Middle frontal gyrus (tissue), 1 donor: ENCODE results near the gene KLHL42.
"Not testable (repeated sequence)": the region's sequence is repeated elsewhere in the genome, so short reads cannot be mapped to it uniquely, and the experiment has no call there.

Source experiments
- DNase-seq: peaks from one replicate; pipeline ENCODE4 v3.0.0-alpha.2; 2015; ENCODE audit warnings: low spot score; ENCODE audit errors: extremely low spot score

The KLHL42 gene

DNA sequence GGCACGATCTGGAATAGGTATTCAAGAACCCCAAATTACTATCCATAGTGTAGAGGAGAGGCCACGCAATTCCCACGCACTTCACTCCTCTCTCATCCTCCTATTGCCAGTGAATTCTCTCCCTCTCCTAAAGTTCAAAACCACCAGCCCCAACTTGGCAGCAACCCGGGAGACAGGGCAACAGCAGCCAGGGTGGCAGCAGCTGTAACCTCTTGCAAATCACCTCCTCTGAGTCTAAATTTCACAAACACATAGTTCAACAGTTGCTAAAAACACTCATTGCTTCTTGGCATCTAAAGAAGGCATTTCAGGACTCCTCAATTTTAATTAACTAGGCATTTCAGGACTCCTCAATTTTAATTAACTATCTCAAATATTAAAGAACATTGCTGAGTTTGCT, 37.7 kb downstream of the KLHL42 start:
- DNase-seq: no peak

DNA sequence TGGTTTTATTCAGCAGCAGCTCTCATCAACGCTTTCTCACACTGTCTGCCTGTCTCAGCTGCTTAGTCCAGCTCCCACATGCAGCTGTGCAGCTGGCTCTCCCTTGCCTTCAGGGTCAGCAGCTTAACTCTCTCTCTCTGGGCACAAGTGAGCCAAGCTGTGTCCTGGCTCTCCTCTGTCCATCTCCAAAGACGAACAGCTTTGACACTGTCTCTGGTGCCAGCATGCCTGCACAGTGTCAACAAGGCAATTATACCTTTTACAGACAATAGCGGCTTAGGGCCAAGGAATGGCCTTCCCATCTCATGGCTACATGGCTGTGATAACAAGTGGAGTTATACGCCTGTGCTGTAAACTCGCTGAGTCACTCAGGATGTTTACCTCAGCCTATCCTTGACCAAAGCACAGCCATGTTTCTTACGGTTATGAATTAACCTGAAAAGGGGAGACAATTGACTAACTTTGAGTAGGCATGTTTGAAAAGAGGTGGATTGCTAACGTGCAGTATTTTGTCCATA, 38.4 kb downstream of the KLHL42 start:
- DNase-seq: no peak

DNA sequence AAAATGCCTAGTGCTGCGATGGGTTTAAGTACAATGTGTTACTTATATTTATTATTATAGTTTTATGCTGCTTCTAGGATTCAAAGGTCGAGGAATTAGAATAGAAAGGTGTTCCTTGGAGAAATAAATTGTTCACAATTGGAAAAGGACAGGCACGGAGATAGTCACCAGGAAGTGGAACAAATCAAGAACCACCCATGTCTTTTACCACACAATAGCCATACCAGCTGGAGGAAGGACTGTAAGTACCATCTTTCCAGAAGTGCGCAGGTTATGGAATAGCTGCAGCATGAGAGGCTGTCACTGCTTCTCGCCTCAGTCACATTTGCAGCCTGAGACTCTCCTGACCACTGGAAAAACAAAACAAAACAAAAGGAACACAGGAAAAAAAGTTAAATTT, 40.5 kb downstream of the KLHL42 start:
- DNase-seq: no peak

DNA sequence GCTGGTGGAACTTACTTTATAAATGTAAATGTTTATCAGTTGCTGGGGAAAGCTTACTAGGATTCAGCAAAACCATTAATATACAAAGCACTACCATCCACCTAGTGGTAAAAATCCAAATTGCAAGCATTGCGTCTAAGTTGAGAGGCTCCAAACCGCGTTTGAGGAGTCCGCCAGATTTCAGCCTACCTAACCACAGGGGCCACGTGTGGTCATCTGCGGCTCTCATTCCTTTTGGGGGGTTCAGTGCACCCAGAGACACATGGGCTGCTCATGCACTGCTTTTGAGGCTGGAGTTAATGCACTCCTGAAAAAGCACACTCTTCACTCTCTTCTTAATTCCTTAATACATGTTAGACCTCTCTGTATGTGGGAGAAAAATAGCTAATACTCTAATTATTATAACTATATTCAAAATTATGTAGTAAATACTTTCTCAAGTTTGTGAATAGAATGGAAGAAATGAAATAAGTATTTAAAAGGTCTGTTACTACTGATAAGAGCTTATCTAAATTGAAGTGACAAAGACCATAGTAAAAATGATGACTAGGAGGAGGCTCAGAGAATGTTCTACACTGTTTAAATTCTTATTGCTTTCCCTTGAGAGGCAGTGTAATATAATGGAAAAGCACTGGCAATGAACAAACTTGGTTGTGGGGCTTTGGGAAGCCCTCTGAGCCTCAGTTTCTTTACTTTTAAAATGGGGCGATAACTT, 41.4 kb downstream of the KLHL42 start:
- peak; percentile 35 for DNase-seq

DNA sequence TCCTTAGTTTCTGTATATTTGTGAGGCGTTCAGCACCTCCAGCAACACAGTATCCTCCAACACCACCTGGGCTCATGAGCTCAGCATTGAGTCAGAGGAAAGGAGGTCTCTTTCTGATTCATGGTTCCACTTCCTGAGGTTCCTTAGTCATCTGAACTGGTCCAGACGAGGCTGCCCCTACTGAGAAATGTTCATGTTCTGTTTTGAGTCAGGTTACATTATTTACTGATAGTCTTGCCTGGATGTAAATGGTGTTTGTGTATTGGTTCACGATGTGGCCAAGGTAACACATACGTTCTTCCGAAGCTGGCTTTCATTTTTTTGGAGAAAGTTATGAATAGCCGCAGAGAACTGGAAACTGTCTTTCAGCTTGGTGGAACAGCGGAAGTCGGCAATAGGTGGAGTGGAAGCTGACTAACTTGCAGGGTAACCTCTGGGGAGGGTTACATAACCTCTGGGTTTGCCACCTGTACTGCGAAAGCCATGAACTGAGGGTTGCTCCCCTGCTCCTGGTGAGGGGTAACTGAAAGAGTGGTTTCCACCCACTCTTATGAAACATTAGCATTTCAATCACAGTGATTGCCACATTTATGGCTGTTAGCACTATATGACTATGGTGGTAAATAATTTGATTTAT, 42.2 kb downstream of the KLHL42 start:
- no peak for DNase-seq

DNA sequence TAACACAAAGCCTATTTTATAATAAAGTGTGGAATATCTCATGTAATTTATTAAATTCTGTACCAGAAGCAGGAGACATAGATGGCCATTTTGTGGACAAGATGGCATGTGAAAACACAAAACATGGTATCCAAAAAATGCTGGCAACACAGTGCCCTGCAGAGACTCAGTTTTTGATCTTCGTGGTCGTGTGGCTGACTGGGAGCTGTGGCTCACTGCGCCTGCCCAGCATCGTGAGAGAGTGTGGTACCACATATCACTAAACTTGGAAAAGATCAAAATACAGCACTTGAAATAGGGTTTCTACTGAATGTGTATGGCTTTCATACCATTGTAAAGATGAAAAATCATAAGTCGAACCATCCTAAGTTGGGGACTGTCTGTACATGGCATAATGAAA, 43.0 kb downstream of the KLHL42 start:
- no peak for DNase-seq

DNA sequence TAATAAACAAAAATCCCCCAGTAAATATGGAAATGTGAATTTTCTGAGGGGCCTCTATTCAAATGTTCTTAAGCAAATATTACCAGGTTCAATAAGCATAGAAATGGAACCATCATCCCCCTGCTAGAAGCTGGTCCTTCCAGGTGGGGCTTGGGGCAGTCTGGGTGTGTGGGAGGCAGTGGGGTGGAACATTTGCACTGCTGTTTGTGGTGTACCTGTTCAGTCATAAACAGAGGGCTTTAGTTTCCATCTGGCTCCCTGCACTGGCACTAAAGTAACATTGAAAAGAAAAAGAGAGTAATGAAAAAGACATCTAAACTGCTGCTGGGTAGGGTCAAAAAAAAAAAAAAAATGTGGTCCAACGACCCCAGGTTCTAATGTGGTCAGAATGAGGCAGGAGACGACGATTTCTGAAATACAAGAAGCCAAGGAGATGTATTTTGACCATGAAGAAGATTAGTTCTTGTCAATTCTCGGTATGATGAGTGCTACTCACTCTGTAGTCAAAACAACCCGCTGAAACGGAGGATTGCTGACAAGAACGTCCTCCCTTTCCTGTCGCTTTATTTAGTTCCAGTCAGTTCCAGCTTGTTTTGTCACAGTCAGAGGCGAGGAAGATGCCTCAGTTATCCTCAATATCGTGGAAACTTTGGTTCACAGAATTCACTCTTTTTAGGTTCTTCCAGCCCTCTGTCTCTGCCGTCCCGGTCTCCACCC, 44.3 kb downstream of the KLHL42 start:
- DNase-seq: no peak

DNA sequence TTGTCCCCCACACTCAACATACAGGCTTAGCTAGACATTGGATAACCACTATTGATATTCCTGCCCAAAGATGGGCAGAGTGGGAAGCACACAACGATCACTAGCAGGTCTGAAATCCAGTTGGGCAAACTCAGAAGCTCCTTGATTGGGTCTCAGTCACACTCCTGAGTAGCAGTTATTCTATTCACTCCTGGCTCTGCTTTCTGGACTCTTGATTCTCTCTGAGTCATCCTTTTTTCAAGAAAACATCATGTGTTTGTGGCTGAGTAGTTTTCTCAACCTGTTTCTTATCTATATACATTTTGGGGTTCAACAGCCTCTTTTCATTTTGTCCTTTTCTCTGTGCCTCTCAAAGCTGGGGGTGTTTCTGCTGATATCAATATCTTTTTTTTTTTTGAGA, 46.0 kb downstream of the KLHL42 start:
- DNase-seq: no peak

DNA sequence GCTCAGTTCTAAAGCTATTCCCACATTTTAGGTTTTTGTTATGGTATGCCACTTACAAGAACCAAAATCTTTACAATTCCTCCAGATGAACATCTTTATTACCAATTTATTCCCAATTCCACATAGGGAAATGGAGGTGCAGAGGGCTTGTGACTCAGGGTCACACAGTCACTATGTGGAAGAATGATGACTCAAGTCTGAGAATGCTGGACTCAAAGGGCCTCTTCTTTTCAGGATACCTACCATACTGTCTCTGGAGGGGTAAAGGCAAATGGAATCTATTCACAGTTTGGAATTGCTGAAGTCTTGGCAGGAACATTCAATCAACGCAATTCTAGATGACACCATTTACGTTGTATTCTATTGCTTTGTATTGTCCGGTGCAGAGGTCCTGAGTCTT, 48.2 kb downstream of the KLHL42 start:
- no peak for DNase-seq

DNA sequence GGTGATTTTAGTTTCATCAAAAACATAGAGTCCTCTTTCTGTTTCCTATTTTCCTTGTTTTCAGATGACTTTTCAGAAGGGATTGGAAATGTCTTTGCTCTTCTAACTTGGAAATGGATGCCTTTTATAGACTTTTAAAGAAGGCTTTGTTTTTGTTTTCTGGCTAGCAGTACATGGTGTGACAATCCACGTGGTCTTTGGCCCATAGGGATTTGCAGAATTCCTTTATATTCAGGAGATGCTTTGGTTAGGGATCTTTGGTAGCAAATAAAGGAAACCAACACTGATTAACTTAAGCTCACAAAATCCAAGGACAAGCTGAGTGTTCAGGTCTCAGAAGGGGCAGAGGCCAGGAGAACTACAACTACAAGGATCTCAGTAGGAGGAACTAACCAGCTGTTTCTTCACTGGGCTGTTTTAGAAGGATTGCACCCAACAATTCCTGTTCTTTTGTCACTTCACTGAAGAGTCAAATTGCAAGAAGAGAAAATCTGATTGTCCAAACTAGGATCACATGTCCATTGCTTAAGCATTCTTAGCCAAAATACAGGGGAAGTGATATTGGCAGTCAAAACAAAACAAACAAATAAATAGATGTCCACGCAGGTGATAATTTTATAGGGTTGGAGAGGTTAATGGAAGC, 58.6 kb downstream of the KLHL42 start:
- DNase-seq: no peak

DNA sequence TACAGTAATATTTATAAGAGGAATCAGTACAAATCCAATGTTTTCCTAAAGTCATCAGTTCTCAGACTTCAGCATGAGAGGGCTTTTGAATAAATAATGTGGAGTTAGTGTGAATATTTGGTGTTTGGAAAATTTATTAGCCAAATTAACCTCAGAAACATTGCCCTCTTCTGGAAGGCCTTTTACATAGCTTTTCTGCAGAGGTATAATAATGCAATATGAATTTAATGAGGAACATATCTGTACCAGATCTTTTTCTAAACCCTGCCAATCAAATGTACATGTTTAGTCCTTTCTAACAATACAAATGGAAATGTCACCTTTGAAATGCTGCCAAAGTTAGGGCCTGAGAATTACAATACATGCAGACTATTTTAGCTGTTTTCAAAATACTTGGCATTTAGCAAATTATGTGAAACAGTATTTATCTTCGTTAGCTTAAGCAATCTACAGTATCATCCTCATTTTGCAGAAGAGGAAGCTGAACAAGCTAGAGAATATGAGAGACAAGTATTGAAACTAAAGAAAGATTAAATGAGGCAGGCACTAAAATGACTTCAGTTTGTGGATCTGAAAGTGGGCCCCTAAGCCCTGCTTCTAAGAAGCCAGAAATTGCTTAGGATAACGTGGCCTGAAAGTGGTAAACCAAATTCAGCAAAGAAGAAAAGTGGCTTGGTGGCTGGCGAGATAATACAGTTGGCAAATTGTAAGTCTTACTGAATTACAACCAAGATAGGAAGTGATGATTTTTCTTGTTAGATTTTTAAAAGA, 60.4 kb downstream of the KLHL42 start:
- no peak for DNase-seq

DNA sequence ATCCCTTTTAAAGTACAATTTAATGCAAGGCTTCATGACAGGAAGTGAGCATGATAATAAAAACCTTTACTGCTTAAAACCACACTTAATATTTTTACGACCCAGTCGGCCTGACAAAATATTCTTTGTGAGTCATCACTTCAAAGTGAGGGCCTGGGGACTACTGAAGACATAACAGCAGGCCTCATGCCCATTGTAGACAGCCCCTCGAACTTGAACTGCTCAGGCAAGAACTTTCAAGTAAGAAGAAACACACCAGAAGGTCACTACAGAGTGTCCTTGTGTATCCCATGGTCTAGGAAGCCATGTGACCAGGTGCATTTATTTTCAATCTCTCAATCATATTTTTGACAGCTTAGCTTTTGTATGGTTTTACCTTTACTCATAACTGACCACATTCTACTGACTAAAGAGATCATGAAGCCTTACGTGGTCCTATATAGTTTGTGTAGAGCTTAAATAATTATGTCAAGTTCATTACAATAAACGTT, 61.4 kb downstream of the KLHL42 start:
- no peak for DNase-seq

DNA sequence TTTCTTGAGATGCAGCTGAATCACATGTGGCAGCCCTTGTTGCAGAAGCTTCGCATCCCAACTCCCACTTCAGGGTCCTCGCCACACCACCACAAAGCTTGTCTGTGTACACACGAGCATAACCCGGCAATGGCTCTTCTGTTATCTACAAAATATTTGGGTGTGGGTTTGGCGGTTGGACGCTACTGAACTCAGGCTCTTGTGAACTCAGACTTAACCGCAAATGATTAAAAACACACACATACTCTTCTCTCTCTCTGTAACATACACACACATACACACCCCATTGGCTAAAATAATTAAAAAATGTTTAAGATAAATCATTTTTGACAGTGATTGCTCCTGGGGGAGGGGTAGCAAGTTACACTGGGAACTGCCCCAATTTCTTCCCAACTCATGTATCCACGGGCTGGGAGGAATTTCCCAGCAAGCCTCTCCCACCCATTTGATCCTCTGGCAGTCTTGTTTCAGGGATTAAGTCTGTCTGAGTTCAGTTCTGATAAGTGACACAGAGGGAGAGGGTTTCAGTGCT, 63.7 kb downstream of the KLHL42 start:
- no peak for DNase-seq

DNA sequence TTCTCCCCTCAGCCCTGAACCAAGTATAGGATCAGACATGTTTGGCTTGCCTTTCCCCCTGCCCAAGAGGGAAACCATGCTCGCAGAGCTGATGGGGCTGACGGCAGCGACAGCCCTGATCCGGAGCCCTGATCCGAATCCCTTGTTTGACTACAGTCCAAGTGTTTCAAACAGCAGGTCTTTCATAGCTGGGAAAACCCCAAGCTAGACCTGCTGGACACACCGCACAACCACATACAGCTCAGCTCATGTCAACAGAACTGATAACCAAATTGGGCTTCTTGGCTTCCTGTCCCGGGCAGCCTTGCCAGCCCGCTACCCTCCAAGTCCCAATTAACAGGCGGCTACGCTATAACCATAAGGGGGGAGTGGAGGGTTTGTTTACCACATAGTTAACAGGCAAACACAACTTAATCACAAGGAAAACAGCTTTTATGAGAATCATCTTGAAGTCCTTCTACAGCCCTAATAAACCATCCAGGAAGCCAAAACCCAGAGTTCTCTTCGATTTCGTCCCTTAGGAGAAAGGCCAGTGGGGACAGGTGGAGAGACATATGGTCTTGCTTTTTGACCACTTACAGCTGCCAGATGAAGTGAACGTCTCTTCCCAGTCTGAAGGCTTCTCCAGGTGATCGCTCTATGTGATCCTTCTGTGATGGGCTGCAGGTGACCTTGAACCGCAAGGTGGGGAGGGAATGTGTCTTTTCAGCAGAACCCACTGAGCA, 64.5 kb downstream of the KLHL42 start:
- no peak for DNase-seq

DNA sequence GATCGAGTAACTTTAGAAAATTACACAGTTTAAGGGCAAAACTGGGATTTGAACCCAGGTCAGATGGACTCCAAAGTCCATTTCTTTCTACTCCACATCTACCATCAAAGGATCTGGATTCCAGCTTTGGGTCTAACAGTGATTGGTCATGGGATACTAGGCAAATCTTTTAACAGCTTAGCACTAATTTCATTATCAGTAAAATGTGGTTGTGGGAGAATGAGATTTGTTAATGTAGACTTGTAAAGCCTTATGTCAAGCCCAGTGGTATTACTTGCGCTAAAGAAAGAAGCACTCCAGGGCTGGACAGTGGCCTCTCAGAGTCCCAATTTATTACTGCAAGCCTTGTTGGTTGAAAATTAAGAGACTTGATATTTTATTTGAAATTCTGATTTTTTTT, 65.2 kb downstream of the KLHL42 start:
- DNase-seq: no peak

DNA sequence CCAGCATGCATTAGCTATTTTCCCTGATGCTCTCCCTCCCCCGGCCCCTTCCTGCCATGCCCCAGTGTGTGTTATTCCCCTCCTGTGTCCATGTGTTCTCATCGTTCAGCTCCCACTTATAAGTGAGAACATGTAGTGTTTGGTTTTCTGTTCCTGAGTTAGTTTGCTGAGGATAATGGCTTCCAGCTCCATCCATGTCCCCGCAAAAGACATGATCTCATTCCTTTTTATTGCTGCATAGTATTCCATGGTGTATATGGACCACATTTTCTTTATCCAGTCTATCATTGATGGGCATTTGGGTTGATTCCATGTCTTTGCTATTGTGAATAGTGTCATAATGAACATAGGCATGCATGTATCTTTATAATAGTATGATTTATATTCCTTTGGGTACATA, 65.7 kb downstream of the KLHL42 start:
- DNase-seq: not testable (repeated sequence)

DNA sequence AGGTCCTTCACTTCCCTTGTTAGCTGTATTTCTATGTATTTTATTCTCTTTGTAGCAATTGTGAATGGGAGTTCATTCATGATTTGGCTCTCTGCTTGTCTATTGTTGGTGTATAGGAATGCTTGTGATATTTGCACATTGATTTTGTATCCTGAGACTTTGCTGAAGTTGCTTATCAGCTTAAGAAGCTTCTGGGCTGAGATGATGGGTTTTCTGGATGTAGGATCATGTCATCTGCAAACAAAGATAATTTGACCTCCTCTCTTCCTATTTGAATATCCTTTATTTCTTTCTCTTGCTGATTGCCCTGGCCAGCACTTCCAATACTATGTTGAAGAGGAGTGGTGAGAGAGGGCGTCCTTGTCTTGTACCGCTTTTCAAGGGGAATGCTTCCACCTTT, 67.3 kb downstream of the KLHL42 start:
- DNase-seq: not testable (repeated sequence)

DNA sequence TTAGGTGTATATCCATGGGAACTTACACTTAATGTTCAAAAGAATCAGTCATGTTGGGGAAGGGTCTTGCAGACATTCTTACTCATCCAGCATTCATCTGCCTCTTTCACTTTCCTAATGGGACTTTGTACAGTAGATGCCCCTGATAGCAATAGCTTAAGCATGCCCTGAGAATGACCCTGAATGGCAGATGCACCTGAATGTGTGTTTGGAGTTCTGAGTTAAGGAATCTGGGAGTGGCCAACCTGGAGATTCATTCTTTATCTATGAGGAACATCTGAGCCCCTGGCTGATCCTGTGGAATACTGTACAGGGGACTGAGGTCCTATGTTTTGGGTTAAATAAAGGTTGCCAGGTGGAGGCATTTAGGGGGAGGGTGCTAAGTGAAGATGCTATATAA, 71.3 kb downstream of the KLHL42 start:
- no peak for DNase-seq

DNA sequence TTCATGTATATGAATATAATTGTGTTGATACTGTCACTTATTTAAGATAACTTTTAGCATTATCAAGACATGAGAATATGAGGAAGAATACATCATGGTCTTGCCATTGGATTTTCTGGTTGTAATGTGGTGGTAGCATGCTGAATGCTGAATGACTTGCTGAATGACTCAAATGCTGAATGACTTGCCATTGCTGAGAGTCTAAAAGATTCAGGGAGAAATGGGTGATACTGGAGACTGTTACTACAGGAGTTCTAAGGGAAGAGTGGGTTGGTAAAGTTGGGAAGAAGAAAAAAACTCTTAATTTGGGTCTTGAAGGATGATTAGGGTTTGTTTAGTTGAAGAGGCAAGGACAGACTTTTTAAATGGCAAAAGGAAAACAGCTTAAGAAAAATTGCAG, 72.1 kb downstream of the KLHL42 start:
- no peak for DNase-seq
